Measurements from ENCODE around the gene UGCG.
"Not testable (repeated sequence)": the region's sequence is repeated elsewhere in the genome, so short reads cannot be mapped to it uniquely, and the experiment has no call there.

UGCG gene

DNA sequence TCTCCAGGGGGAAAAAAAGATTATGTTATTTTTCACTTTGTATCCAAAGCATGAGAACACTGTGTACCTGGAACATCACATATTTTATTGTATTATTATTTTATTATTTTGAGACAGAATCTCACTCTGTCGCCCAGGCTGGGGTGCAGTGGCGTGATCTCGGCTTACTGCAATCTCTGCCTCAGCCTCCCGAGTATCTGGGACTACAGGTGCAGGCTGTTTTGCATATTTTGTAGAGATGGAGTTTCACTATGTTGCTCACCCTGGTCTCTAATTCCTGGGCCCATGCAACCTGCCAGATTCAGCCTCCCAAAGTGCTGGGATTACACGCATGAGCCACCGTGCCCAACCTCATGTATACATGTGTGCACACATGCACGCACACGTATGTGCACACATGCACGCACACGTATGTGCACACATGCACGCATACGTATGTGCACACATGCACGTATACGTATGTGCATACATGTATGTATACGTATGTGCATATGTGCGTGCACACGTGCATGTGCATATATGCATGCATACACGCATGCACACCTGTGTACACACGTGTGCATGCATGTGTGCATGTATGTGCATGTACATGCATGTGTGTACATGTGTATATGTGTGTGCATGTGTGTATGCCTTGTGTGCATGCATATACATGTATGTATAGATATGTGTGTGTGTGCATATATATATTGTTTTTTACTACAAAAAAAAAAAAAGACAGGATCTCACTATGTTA, 9.5 kb upstream of the UGCG start:
- intact Hi-C loops (cut with DNase I): no loop called here
- no peak for DNase-seq

GRCh38 chr9:111890334-111890733, 6.3 kb upstream of the UGCG start:
- intact Hi-C loops (cut with DNase I): loop anchor here (10.0 kb wide), 1 partner anchor 184 kb away; no protein-coding TSS in a partner anchor
- DNase-seq: no peak

DNA sequence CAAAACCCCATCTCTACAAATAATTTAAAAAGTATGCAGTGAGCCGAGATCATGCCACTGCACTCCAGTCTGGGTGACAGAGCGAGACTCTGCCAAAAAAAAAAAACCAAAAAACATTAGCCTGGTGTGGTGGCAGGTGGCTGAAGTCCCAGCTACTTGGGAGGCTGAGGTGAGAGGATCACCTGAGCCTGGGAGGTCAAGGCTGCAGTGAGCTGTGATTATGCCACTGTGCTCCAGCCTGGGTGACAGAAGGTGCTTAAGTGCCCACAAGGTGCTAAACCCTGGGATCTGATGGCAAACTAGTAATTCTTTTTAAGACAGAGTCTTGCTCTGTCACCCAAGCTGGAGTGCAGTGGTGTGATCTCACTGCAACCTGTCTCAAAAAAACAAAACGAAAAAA, 5.7 kb upstream of the UGCG start:
- not testable (repeated sequence) for DNase-seq
- intact Hi-C loops (cut with DNase I): loop anchor here (10.0 kb wide), 1 partner anchor 184 kb away; no protein-coding TSS in a partner anchor

GRCh38 chr9:111891910-111892499, 4.6 kb upstream of the UGCG start:
- intact Hi-C loops (cut with DNase I): loop anchor here (10.0 kb wide), 1 partner anchor 183 kb away; no protein-coding TSS in a partner anchor
- DNase-seq: no peak

GRCh38 chr9:111896942-111897600, 457 bp downstream of the UGCG start:
- intact Hi-C loops (cut with DNase I): loop anchor here (10.0 kb wide), 1 partner anchor 178 kb away; no protein-coding TSS in a partner anchor
- peak in 28 of 42 donors; percentile 6 to 81 (median 58) for DNase-seq

DNA sequence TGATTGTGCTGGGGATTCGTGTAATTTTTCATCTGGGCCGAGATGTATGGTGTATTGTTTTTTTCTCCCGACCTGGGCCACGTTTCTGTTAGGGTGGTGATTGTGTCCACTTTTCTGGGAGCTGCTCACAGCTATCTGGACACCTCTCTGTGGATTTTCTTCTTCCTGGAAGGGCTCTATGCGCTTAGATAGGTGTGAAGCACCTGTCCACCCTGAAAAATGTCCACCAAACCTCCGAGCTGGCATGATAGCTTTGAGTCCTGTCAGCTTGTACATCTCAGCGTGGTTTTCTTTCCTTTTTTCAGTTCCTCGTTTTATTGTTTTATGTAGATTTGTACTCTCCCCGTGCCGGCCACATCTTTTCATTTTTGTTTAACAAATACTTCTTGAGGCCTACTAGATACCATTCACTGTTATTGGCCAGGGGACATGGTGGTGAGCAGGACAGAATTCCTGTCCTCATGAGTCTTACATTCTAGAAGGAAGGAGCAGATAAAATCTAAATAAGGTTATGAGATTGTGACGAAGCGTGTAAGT, 1.1 kb downstream of the UGCG start:
- DNase-seq: peak in 8 of 42 donors; percentile 1 to 27 (median 14)
- intact Hi-C loops (cut with DNase I): loop anchor here (10.0 kb wide), 1 partner anchor 177 kb away; no protein-coding TSS in a partner anchor

DNA sequence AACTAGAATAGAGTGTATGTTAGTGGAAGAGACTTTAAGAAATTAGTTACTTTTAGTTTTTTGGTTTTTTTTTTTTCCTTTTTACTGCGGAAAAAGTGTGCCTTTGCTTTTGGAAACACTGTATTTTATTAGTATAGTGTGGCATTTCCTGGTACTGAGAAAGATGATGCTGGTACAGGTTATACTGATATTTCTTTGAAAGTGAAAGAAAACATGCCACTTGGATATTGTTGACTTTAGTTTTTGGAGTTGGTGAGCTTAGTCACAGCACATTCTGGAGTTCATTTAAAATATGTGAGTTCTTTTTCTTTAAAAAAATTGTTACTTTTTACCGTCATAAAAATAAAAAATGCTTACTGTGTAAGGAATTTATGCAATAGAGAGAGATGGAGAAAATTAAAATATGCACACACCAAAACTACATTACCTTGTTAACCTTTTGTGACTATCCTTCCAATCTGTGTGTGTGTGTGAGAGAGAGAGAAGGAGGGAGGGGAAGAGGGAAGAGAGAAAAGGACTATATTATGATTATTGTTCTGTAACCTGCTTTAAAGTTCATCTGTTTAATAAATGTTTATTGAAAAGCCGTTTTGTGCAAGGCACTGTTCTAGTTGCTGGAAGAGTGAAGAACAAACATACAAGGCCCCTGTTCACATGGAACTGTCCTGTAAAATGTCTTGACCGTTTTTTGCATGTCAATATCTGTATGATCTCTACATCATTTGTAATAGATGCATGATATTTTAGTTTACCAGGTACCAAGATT, 1.9 kb downstream of the UGCG start:
- intact Hi-C loops (cut with DNase I): loop anchor here (10.0 kb wide), 1 partner anchor 176 kb away; no protein-coding TSS in a partner anchor
- no peak for DNase-seq

DNA sequence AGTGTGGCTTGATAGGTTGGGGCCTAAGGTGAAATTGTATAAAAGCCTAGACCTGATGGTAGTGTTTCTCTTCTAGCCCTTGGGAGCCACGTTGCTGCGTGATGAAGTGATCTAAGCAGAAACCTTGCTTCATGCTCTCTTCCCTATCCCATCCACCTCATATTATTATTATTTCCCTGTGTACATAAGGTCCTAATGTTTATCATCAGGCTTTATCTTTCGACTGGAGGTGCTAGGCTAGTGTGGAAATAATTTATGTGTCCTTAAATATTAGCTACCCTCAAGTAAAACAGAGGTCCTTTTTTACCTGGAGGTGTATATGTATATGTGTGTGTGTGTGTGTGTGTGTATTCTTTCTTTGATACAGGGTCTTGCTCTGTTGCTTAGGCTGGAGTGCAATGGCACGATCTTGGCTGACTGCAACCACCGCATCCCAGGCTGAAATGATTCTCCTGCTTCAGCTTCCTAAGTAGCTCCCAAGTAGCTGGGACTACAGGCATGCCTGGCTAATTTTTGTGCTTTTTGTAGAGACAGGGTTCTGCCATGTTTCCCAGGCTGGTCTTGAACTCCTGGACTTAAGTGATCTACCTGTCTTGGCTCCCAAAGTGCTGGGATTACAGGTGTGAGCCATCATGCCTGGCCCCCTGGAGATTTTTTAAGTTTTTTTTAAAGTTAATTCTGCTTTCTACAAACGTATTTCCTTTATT, 3.7 kb downstream of the UGCG start:
- no peak for DNase-seq
- intact Hi-C loops (cut with DNase I): no loop called here

DNA sequence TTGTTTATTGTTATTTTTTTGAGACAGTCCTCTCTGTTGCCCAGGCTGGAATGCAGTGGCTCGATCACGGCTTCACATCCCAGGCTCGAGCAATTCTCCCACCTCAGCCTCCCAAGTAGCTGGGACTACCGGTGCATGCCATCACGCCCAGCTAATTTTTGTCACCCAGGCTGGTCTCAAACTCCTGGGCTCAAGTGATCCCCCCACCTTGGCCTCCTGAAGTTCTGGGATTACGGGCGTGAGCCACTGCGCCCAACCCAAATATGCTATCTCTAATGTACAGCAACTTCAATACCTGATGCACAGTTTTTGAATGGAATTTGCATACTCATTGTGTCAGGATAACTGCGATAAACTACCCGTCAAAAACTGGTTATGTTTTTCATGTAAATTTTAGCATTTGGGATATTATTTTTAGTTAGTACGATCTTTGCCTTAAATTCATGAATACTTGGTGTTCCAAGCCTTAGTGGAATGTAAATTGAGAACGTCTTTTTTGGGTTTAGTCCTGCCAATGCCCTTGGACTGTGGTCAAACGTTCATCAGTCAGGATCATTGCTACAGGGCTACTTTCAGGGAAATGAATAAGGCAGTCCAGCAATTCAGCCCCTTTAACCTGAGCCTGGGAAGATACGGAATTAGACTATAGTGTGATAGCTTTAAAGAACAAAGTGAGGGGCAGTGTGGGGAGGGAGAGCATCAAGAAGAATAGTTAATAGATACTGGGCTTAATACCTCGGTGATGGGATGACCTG, 4.4 kb downstream of the UGCG start:
- DNase-seq: no peak
- intact Hi-C loops (cut with DNase I): no loop called here

DNA sequence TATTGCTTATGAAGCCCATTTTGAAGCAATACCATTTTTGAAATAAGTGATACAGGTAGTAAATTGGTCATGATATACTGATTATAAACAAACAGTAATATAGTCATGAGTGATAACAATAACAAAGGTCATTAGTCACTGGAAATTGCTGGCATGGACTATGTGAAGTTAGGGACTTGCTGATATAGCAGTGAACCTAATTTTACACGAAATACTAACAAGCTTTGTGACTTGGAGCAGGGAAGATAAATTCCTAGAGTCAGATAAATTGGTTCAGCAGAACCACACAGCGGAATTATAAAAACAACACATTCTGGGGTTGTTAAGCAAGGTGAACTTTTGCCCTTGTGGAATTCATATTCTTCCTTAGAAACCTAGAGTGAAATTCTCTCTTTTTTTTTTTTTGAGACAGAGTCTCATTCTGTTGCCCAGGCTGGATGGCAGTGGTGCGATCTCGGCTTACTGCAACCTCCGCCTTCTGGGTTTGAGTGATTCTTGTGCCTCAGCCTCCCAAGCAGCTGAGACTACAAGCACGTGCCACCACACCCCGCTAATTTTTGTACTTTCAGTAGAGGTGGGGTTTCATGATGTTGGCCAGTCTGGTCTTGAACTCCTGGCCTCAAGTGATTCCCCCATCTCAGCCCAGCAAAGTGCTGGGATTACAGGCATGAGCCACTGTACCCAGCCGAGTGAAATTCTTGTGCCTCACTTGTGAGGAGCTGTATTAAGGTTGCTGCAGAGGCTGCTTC, 6.0 kb downstream of the UGCG start:
- no peak for DNase-seq
- intact Hi-C loops (cut with DNase I): no loop called here

DNA sequence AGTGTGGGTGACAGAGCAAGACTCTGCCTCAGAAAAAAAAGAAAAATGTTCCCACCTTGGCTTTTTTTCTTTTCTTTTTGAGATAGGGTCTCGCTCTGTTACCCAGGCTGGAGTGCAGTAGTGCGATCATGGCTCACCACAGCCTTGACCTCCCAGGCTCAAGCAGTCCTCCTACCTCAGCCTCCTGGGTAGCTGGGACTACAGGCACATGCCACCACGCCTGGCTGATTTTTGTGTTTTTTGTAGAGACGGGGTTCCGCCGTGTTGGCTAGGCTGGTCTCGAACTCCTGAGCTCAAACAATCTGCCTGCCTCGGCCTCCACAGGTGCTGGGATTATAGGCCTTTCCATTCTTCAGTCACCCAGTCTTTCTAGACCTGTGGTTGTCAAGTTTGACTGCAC, 6.9 kb downstream of the UGCG start:
- DNase-seq; intact Hi-C loops (cut with DNase I): not testable (repeated sequence)

- DNase-seq: no peak
These were observed 7.4 kb downstream of the UGCG start for GRCh38 chr9:111904026-111904425.

DNA sequence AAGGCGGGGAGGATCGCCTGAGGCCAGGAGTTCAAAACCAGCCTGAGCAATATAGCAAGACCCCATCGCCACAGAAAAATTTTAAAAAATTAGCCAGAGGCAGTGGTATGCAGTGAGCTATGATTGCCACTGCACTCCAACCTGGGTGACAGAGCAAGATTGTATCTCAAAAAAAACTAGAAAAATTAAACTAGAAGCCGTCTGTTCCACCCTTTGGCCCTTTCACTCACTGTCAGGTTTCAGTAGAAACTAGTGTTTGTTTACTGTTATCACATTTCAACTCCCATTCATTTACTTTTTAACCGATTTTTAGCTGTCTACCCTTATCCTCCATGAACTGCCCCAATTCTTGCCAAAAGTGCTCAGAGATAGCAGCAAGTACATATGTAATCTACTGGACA, 8.3 kb downstream of the UGCG start:
- intact Hi-C loops (cut with DNase I): no loop called here
- DNase-seq: no peak

More at GRCh38 chr9:111904026-111904425, 7.4 kb downstream of the UGCG start:
- intact Hi-C loops (cut with DNase I): no loop called here

DNA sequence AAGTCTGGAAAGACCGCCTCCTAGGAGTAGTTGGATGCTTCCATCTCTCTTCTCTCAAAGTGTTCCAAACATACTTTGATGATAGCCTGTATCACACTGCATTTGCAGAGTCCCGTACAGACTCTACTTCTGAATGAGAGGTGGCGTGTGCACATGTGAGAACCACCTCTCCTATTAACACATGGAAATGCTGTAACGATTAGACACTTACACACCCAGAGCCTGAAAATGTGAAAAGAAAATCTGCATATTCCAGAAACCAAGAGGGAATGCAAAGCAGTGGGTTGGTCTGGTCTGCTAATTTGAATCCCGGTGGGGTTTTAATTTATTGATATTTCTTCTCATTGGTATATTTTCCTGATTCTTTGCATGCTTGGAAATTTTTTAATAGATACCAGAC, 10.5 kb downstream of the UGCG start:
- no peak for DNase-seq
- intact Hi-C loops (cut with DNase I): no loop called here

DNA sequence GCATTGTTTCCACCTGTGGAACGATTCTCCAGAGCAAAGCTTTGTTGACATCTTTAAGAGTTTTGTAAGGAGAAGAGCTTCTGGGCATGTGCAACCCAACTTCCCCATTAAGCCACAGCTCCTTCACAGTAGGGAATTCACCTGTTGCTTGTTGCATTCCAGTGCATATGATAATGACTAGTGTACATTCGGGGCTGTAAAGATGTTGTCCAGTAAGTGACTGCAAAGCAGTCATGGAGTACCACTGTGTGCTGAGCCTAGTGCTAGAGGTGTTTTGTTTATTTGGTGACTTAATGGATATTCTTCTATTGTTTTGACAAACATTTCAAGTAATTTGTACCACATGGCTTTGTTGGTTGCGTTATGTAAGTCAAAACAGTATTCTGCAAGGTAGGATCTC, 12.8 kb downstream of the UGCG start:
- no peak for DNase-seq
- intact Hi-C loops (cut with DNase I): no loop called here

GRCh38 chr9:111910428-111910827, 13.8 kb downstream of the UGCG start:
- intact Hi-C loops (cut with DNase I): no loop called here
- DNase-seq: no peak

GRCh38 chr9:111913159-111913558, 16.5 kb downstream of the UGCG start:
- intact Hi-C loops (cut with DNase I): no loop called here
- no peak for DNase-seq

Measured in head of caudate nucleus (tissue), 42 donors.